ENCODE measurements around the gene PDE6G. TPM values are rescaled to one million over a fixed set of nuclear protein-coding genes. Genes with fewer than 3 reads are reported as not detected.
A peak's percentile ranks its signal among the peaks of the same experiment; 100 is the strongest.
"Not testable (repeated sequence)": the region's sequence is repeated elsewhere in the genome, so short reads cannot be mapped to it uniquely, and the experiment has no call there.

Gene PDE6G
- total RNA-seq, 1 donor from 2014 or later, result 1.3 TPM

GRCh38 chr17:81635973-81636504 lies 20.3 kb downstream of the PDE6G start:
- DNase-seq (ENCODE audit: low read depth in 2 of 2), result no peak

GRCh38 chr17:81635431-81635830 lies 20.9 kb downstream of the PDE6G start:
- no peak for DNase-seq (ENCODE audit: low read depth in 2 of 2)

DNA sequence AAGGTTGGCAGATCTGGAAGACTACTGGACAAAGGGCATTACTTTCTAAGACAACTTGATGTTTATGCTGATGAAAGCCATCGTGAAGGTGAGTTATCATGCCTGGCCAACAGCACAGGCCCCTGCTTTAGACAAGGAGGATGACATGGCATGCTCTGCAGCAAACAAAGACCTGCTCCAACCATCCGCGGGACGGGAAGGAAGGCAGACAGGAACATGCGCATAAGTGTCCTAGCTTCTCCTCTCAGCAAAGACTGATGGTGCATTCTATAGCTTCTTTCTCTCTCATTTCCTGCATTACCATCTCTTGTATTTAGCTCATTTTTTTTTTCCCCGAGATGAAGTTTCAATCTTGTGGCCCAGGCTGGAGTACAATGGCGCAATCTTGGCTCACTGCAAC lies 24.9 kb downstream of the PDE6G start:
- no peak for DNase-seq (ENCODE audit: low read depth in 2 of 2)

DNA sequence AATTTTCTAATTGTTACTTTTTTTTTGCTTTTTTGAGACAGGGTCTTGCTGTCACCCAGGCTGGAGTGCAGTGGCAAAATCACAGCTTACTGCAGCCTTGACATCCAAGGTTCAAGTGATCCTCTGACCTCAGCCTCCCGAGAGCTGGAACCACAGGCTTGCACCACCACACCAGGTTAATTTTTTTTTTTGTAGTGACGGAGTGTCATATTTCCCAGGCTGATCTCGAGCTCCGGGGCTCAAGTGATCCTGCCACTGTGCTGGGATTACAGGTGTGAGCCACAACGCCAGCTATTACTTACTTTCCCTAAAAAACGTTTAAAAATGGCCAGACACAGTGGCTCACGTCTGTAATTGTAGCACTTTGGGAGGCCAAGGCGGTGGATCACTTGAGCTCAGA lies 26.1 kb downstream of the PDE6G start:
- DNase-seq (ENCODE audit: low read depth in 2 of 2), result no peak

- DNase-seq (ENCODE audit: low read depth in 2 of 2), result peak; percentile 24 to 48
Observed at GRCh38 chr17:81621494-81622130, 34.7 kb downstream of the PDE6G start.

DNA sequence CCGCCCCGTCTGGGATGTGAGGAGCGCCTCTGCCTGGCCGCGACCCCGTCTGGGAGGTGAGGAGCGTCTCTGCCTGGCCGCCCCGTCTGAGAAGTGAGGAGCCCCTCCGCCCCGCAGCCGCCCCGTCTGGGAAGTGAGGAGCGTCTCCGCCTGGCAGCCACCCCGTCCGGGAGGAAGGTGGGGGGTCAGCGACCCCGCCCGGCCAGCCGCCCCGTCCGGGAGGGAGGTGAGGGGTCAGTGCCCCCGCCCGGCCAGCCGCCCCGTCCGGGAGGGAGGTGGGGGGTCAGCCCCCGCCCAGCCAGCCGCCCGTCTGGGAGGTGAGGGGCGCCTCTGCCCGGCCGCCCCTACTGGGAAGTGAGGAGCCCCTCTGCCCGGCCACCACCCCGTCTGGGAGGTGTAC lies 38.0 kb downstream of the PDE6G start:
- DNase-seq (ENCODE audit: low read depth in 2 of 2), result not testable (repeated sequence)

DNA sequence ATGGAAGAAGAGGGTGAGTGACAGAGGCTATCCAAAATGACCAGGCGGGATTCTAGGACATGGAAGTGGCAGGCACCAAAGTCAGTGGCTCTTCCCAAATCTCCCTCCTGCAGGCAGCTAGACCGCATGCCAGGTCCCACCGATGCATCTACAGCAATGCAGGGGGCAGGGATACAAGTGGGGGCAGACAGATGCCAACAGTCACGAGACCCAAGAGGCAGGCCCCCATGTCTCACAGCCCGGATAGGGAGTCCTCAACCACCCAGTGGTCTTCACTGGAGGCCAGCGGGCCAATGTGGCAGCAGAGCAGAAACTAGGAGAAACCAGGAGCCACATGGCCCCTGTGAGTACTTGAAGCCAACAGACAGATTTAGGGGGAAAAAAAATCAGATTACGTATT lies 39.5 kb downstream of the PDE6G start:
- no peak for DNase-seq (ENCODE audit: low read depth in 2 of 2)

GRCh38 chr17:81615401-81615930 lies 40.9 kb downstream of the PDE6G start:
- DNase-seq (ENCODE audit: low read depth in 2 of 2), result no peak

DNA sequence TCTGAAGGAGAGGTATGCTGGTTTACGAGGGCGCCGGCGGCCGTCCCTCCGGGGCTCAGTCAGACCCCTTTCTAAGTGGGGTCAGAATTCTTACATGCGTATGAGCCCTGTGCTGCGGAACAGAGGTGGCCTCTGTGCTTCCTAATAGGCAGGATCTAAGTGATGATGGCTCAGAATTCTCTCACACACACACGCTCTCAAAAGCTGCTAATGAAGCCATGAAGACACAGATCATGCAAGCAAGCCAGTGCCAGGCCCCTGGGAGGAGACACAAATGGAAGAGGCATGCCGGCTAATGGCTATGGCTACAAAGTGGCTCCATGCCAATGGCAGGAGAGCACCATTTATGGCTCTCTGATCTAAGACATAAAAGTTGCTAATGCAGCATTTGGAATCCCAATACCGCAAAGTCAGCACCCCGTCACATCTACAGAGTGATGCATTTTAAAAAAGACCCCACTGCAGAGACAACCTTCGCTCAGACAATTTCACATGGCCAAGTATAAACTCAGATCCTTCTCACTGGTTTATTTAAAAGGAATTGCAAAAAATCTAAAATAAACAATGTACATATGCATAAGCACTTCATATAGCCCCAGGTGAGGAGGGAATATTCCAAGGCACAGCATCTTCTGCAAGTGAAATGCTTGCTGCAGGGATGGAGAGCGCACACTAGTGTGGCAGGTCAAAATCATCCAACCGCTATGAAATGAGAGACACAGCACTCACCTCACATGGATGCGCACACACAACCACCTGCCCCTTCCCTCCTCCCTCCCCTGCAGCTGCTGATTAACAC lies 44.0 kb downstream of the PDE6G start:
- no peak for DNase-seq (ENCODE audit: low read depth in 2 of 2)

DNA sequence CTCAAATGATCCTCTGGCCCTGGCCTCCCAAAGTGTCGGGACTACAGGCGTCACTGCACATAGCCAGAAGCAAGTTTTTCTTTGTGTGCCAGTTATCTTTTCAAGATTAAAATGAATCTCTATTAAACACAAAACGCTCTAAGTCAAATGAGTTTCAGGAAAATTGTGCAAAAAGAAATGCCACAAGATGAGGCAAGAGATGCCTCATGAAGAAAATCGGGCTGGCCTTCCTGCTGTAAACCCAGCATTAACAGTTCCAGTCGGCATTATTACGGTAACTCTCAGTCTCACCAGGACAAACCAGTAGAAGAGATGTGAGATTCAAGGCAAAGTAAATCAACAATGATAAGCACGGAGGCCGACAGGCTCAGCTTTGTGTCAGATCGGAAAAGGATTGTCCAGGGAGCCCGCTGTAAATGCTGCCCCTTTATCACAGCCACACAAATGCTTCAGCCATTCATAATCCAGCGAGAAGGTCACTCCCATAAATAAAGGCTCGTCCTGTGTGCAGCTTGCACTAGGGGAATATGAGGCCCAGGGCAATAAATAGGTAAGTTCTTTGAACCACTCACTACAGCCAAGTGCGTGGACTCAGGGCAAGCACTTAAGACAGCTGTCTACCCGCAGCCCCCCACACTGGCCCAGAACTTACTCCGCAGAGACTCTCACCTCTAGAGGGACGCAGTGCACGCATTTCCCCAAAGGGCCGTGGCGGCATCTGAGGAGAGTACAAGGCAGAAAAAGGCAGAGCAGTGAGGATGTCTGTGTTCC lies 46.6 kb downstream of the PDE6G start:
- DNase-seq (ENCODE audit: low read depth in 2 of 2), result no peak

DNA sequence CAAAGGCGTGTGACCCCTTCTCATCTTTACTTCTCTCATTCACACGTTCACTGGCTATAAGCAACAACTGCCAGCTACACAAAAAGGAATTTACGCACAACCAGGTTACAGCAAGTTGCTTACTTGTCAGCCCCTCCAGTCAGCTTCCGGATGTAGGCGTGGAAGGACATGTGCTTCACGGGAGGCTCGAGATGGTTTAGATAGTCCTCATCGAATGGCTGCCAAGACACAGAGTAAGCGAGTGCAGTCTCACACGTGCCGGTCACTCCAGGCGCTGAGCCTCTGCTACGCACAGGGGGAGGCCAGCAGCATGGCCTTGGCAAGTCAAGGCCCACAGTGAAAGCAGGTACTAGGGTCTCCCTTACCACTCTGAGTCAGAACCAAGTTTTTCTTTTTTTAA lies 47.7 kb downstream of the PDE6G start:
- no peak for DNase-seq (ENCODE audit: low read depth in 2 of 2)

DNA sequence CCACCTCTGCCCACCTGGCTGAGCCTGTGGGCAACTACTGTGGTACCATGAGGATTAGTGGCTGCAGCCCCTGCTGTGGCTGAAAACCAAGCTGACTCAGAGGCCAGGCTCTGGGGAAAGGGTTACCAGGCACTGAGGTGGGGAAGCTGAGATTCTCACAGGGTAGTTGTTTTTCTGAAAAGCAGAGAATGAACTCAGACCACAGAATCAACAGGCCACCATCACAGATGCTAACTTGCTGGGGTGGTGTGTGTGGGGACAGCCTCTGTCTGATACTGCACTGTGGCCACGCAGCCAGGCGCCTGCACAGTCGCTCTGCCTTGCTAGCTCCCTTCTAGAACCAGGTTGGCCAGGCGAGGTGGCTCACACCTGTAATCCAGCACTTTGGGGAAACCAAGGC lies 48.3 kb downstream of the PDE6G start:
- DNase-seq (ENCODE audit: low read depth in 2 of 2), result no peak

GRCh38 chr17:81607431-81607830 lies 48.9 kb downstream of the PDE6G start:
- no peak for DNase-seq (ENCODE audit: low read depth in 2 of 2)

DNA sequence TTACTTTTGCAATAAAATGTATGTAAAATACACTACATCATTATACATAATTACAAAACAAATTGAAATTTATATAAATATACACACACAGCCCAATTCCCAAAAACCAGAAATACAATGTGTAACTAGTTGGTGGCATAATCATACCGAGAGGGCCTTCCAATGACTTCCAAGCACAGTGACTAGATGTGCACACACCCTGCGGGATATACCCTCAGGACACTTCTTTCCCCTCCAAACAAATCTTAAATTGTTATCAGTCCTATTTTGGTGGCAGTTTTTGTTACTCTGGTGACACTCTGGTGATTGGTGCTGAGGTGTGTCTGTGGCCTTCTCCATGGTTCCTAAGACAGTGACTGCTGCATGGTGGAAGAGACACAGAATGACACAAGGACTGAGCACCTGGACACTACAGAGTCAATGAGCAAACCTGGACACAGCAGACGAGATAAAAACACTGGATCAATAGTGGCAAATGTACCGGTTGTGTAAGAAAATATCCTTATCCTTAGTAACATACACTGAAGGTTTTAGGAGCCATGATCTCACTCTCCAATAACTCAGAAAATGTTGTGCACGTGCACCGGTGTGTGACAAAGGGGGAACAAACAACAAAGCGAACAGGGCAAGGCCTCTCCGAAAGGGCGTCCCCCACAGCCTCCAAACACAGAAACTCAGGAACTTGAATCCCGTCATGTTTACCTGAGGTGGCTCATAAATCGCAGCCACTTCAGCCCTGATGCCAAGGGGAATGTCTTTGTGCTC lies 52.3 kb downstream of the PDE6G start:
- DNase-seq (ENCODE audit: low read depth in 2 of 2), result no peak

GRCh38 chr17:81601525-81602120 lies 54.7 kb downstream of the PDE6G start:
- DNase-seq (ENCODE audit: low read depth in 2 of 2), result peak; percentile 61 to 76

Other genes starting within 250 kb of the PDE6G start
- gene ACTG1, start 143.7 kb downstream of the PDE6G start, total RNA-seq, result 6,103 and 8,158 TPM in 2 replicates
- gene FSCN2, start 128.2 kb downstream of the PDE6G start, total RNA-seq, result 0.26 and 0.76 TPM in 2 replicates
- 11.0 and 19.8 TPM in 2 replicates for gene FAAP100, start 104.2 kb downstream of the PDE6G start, total RNA-seq
- gene NPLOC4, start 19.4 kb downstream of the PDE6G start, total RNA-seq, result 67.7 and 87.9 TPM in 2 replicates
- gene TSPAN10, start 19.3 kb downstream of the PDE6G start, total RNA-seq, result 0.51 and 0.89 TPM in 2 replicates
- gene OXLD1, start 10.1 kb upstream of the PDE6G start, total RNA-seq, result 26.6 and 29.7 TPM in 2 replicates
- 6.3 and 8.5 TPM in 2 replicates for gene CCDC137, start 10.2 kb upstream of the PDE6G start, total RNA-seq
- 25.4 and 28.2 TPM in 2 replicates for gene ARL16, start 27.3 kb upstream of the PDE6G start, total RNA-seq
- 41.1 and 49.4 TPM in 2 replicates for gene HGS, start 27.5 kb upstream of the PDE6G start, total RNA-seq
- 8.7 and 8.9 TPM in 2 replicates for gene MRPL12, start 46.8 kb upstream of the PDE6G start, total RNA-seq
- gene SLC25A10, start 55.7 kb upstream of the PDE6G start, total RNA-seq, result 13.9 and 17.7 TPM in 2 replicates
- gene GCGR, start 147.6 kb upstream of the PDE6G start, total RNA-seq, result not detected in 2 replicates
- 81.8 and 133 TPM in 2 replicates for gene MCRIP1, start 176.7 kb upstream of the PDE6G start, total RNA-seq
- gene PPP1R27, start 178.5 kb upstream of the PDE6G start, total RNA-seq, result not detected in 2 replicates
- gene P4HB, start 204.0 kb upstream of the PDE6G start, total RNA-seq, result 634 and 739 TPM in 2 replicates
- 97.7 and 157 TPM in 2 replicates for gene ARHGDIA, start 214.8 kb upstream of the PDE6G start, total RNA-seq
- 142 and 181 TPM in 2 replicates for gene ALYREF, start 235.0 kb upstream of the PDE6G start, total RNA-seq
- gene ANAPC11, start 235.2 kb upstream of the PDE6G start, total RNA-seq, result 108 and 109 TPM in 2 replicates
- gene NPB, start 245.7 kb upstream of the PDE6G start, total RNA-seq, result 0.13 TPM in 1 of 2 replicates, not detected in the other